MV-4-11 (cell line): ENCODE data around the gene SGSM1.
A peak's percentile ranks its signal among the peaks of the same experiment; 100 is the strongest.

Experiments
- DNase-seq: peaks from one replicate; lab custom pipeline; 2025; lab: John Stamatoyannopoulos, UW

SGSM1 gene

GRCh38 chr22:24805790-24806662, at the start of gene SGSM1:
TSS of gene SGSM1 (plus strand) at chr22:24806211. CDS start at chr22:24806326, 115 bp downstream.
- DNase-seq, result peak; percentile 66

GRCh38 chr22:24758164-24758799, 47.7 kb upstream of the SGSM1 start:
- peak; percentile 20 for DNase-seq

- DNase-seq, result no peak
These were observed 46.2 kb upstream of the SGSM1 start for GRCh38 chr22:24759765-24760164.

GRCh38 chr22:24760708-24761306, 45.2 kb upstream of the SGSM1 start:
- no peak for DNase-seq

- no peak for DNase-seq
These were observed 43.9 kb upstream of the SGSM1 start for GRCh38 chr22:24761888-24762675.

GRCh38 chr22:24763872-24764485, 42.0 kb upstream of the SGSM1 start:
- no peak for DNase-seq

- DNase-seq, result no peak
These were observed 40.8 kb upstream of the SGSM1 start for GRCh38 chr22:24765166-24765565.

- peak; percentile 53 for DNase-seq
These were observed 37.3 kb upstream of the SGSM1 start for GRCh38 chr22:24768537-24769374.

GRCh38 chr22:24772493-24773220, 33.4 kb upstream of the SGSM1 start:
- DNase-seq, result no peak

- DNase-seq, result no peak
These were observed 30.1 kb upstream of the SGSM1 start for GRCh38 chr22:24775769-24776492.

GRCh38 chr22:24776525-24776924, 29.5 kb upstream of the SGSM1 start:
- DNase-seq, result no peak

- DNase-seq, result no peak
These were observed 16.5 kb upstream of the SGSM1 start for GRCh38 chr22:24789516-24789915.

GRCh38 chr22:24791362-24791761, 14.6 kb upstream of the SGSM1 start:
- DNase-seq, result no peak

GRCh38 chr22:24796056-24796455, 10.0 kb upstream of the SGSM1 start:
- DNase-seq, result peak; percentile 11

GRCh38 chr22:24796860-24797259, 9.2 kb upstream of the SGSM1 start:
- no peak for DNase-seq

GRCh38 chr22:24801901-24802465, 4.0 kb upstream of the SGSM1 start:
- DNase-seq, result no peak

- no peak for DNase-seq
These were observed 2.9 kb upstream of the SGSM1 start for GRCh38 chr22:24803064-24803542.

- no peak for DNase-seq
These were observed 621 bp downstream of the SGSM1 start for GRCh38 chr22:24806663-24807001.
